HG02943 (cell line): Measurements from ENCODE around the gene CARD19.

Source experiments
- ATAC-seq: cut with Tn5 transposase; IDR thresholded peaks from one replicate; pipeline ENCODE4 v1.9.1; 2021; ENCODE audit warnings: mild to moderate bottlenecking, low read depth, moderate library complexity; ENCODE audit not compliant: unreplicated experiment

CARD19 gene

DNA sequence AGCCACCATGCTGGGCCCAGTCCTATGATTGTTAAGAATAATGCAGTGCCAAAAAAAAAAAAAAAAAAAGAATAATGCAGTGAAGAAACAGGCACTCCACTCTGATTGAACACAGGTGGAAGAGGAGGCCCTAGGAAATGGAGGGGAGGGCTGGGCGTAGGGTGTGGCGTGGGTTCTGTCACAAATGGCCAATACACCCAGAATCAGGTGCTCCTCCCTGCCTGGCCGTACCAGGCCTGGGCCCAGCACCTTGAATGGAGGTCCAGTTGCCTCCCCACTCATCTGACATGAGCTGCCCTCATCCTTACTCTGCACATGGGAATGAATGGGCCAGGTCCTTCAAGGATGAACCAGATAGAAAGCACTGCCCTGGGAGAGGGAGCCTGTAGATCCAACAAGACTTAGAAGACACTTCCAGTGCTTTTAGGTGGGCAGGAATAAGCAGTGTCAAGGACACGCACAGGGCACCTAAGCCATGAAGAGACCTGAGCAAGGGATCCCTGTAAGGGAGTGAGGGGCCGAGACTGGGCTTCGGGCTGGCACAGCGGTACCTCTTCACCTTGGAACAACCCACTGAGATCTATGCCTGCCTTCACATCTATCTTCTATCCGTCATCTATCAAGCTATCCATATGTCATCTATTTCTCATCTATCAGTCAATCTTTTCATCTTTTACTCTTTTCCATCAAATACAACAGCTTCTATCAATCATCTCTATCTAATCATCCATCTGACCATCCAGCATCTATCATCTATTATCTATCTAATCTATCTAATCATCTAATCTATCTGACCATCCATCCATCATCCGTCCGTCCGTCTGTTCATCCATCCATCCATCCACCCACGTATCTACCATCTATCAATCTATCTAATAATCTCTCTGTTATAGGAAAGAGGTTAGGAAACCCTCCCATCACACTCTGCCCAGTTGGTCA, 22.2 kb downstream of the CARD19 start:
- no peak for ATAC-seq

DNA sequence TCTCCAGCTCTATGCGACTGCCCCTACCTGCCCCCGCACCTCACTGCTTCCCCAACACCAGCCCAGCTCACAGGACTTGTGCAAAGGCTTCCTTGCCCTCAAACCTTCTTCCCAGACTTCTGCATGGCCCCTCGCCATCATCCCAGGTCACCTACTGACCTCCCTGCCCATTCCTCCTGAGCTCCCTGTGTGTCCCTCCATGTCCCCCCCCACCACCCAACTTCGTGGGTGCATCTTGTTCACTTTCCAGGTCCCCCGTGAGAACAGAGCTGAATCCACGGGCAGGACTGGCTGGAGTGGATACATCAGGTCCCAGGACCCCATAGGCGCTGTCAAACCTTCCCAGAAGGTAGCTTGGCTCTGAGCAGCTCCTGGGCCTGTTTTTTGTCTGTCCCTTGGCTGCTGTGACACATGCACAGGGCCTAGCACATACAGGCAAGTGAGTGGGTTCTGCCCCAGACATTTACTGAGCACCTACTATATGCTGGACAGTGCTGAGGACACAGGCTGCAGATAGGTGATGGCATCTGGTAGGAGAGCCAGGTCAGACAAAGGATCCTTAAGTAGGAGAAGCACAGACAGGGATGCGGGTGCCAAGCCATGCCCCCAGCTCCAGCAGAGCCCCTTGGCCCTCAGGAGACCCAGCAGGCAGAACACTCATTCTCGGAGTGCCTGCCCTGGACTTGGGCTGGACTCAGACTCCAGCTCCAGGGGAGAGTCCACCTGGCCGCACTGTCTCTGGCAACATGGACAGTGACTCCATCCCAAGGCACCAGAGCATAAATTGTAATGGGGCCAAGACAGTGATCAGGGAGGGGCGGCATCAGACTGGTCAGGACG, 23.1 kb downstream of the CARD19 start:
- ATAC-seq: no peak

GRCh38 chr9:93119703-93119952, 23.6 kb downstream of the CARD19 start:
- no peak for ATAC-seq

GRCh38 chr9:93119953-93120845, 24.2 kb downstream of the CARD19 start:
- ATAC-seq: peak; percentile 84

DNA sequence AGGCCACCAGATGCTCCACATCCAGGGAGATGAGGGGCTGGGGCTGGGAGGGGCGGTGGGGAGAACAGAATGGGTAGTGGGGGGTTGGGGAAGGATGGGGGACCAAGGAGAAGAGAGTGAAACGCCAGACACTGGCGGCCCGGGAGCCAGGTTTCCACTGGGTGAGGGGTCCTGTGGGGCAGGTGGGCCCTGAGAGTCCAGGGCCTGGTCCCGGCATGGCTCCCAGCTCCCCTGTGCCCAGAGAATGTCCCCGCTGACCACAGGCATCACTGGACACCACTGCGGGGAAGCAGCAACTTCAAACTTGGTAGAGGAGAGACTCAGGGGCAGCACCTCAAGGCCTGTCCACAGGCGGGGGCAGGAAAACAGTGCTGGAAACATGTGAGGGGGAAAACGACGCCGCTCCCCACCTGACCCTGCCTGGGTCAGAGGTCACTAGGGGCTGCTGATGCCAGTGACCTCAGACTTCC, 24.9 kb downstream of the CARD19 start:
- no peak for ATAC-seq

DNA sequence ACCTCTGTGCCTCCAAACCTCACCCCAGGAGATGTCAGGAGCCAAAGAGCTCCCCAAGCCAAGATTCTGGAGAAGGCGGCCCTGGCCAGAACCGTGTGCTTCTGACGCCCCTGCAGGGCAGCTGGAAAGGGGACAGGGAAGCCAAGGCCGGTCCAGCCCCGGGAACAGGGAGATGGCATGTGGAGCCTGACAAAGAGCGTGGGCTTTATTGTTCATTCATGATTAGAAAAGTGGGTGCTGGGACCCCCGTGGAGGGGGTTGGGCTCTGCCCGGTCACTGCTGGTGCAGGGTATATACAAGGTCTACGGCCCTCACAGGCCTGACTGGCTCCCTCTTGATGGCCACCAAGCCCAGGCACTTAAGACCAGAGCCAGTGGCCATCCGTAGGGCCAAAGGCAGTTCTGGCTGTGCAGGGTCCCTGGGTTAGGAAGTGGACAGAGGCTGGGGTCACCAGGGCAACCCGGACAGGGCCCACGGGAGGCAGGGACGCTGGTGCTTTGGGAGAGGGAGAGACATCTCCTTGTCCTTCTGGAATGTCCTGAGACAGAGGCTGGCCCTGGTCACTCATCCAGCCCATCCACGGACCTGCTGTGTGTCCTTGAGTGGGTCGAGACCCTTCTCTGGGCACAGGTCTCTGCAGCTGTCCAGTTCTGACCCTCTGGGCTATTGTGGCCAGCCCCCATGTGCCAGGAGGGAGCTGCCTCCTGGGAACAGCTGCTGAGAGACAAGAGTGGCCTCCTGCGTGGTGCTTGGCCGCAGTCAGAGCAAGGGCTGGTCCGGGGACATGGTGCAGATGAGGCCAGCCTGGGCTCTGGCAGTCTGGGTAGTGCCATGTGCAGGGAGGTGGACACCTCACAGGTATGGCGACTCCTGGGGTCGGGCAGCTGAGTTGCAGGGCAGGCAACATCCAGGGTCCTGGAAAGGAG, 25.6 kb downstream of the CARD19 start:
- no peak for ATAC-seq

GRCh38 chr9:93122721-93123221, 26.8 kb downstream of the CARD19 start:
- ATAC-seq: no peak

- ATAC-seq: no peak
These were observed 27.7 kb downstream of the CARD19 start for GRCh38 chr9:93123561-93124283.

- ATAC-seq: no peak
These were observed 28.8 kb downstream of the CARD19 start for GRCh38 chr9:93124793-93125192.

DNA sequence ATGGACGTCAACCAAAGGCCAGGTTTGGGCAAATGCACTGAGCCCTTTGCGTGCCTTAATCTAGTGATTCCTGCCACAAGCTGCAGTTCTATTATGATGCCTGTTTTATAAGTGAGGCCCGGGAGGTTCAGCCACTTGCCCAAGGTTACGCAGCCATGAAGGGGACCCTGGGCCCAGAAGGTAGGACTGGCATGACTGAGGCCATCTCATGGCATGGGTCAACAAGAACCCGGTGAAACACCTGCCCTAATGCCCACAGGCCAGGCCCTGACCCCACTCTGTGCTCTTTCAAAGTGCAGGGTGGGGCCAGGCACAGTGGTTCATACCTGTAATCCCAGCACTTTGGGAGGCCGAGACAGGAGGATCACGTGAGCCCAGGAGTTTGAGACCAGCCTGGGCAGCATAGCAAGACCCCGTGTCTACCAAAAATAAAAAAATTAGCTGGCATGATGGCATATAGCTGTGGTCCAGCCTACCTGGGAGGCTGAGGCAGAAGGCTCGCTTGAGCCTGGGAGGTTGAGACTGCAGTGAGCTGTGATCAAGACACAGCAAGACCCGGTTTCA, 29.4 kb downstream of the CARD19 start:
- ATAC-seq: no peak

DNA sequence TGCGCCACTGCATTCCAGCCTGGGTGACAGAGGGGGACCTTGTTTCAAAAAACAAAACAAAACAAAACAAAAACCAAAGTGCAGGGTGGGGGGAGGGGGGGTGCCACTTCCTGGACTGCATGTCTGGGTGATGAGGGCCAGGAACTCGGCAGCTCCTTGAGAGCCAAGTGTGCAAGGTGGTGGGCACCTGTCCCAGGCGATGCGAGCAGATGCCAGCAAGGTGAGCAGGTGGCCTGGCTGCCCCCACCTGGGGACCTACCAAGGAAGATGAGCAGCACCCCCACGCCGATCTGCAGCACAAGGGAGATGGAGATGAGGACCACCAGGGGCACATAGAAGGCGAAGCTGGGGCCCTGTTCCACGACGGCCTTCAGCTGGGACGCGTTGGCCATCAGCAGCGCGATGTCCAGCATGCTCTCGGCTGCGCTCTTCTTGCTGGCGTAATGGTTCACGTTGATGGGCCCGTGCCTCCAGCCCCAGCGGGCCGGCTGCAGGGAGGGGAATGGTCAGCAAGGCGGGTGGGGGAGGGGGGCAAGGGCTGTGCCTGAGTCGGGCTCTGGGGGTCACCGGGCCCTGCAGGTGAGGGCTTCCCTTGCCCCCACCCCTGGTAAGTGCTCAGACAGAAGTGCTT, 30.2 kb downstream of the CARD19 start:
- ATAC-seq: no peak

DNA sequence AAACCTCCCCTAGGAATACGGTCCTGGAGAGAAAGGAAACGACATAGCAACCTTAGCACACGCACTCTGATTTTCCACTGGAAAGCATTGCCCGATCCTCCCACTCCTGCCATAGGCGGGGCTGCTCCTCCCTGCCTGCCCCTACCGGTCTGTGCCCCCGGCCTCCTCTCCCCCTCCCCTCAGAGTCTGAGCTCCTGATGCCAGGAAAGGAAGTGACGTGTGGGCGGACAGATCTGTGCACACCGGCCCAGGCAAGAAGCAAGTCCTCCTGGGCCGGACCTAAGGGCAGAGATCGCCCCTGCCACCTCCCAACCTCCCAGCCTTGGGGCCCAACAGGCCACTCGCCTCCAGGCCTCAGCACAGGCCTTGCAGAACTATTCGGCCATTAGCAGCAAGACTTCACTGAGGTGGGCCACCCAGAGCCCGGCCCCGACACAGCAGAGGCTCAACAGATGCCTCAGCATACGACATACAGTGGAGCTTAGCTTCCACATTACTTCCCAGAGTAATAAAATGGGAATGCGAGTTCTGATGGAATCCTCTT, 30.9 kb downstream of the CARD19 start:
- no peak for ATAC-seq

DNA sequence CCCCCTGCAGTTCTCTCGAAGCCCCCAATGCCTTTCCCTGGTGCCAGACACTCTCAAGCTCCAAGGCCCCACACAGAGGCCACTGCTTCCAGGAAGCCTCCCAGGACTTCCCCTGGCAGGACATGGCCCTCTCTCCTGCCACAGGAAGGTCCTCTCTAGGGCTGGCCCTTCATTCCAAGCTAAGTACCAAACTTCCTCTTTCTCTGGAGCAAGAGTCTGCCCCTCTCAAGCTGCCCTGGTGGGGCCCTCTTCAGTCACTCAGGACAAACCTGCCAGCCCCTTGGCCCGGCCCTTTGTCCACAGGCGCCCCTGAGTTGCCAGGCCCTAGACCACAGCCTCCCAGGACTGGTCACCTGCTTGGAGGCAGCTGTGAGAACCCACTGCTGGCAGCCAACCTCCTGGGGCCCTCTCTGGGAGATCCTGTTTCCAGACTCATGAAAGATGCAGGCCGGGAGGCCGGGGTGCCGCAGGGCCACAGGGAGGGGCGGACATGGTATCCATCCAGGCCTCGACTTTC, 31.4 kb downstream of the CARD19 start:
- no peak for ATAC-seq

DNA sequence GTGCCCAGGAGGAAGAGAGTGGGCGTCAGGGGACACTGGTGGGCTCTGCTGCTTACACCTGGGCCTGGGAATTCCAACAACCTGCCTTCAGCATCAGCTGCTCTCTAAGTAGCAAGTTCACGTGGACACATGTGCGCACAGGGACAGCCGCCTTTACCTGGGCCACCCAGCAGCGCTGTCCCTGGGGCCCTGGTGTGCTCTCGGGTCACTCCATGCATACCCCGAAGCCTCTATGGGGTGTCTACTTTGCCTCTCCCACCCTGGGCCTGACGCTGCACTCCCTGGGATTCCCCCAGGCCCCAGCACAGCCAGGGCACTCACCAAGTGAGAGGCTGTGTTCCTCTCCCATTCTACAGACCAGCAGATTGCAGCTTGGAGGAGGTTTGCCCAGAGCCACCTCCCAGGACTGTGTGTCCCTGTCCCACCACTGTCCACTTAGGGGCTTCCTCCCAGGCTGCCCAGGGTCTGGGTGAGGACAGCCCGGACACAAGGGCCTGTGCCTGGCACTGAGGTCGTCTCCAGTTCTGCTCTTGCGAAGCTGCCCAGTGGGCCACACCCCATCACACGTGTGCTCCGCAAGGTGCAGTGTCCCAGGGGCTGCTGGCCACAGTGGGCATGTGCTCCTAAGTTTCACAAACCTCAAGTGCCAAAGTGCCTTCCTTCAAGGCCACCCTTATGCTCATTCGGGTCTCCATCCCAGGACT, 32.1 kb downstream of the CARD19 start:
- no peak for ATAC-seq

DNA sequence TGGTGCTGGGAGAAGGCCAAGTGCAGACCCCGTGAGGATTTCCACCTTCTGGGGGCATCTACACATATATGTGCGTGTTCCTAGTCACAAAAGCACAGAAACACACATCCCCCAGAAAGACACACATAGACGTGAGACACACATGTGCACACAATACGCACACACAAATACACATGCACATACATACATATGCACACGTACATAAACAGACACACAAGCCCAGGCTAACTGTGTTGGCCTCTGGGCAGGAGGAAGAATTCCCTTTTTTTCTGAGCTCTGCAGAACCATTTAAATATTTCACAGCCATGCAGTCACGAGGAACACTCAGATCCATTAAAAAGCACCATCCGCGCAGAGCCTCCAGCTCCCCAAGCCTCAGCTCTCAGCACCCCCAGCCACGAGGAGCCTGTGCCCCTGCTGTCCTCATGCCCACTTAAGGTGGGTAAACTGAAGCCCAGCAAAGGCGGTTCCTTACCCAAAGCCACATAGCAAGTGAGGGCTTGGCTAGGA, 32.8 kb downstream of the CARD19 start:
- no peak for ATAC-seq

GRCh38 chr9:93129286-93129685, 33.3 kb downstream of the CARD19 start:
- no peak for ATAC-seq
